GM19025 (cell line): Measurements from ENCODE around the gene MEGF9.

Experiments
- ATAC-seq: cut with Tn5 transposase; IDR thresholded peaks from one replicate; pipeline ENCODE4 v1.9.1; 2021; ENCODE audit warnings: mild to moderate bottlenecking, low read depth, moderate library complexity; ENCODE audit not compliant: unreplicated experiment

The MEGF9 gene

GRCh38 chr9:120734607-120735410 is 20.5 kb upstream of the MEGF9 start:
- no peak for ATAC-seq

- no peak for ATAC-seq
Observed at GRCh38 chr9:120733190-120733589, 18.9 kb upstream of the MEGF9 start.

DNA sequence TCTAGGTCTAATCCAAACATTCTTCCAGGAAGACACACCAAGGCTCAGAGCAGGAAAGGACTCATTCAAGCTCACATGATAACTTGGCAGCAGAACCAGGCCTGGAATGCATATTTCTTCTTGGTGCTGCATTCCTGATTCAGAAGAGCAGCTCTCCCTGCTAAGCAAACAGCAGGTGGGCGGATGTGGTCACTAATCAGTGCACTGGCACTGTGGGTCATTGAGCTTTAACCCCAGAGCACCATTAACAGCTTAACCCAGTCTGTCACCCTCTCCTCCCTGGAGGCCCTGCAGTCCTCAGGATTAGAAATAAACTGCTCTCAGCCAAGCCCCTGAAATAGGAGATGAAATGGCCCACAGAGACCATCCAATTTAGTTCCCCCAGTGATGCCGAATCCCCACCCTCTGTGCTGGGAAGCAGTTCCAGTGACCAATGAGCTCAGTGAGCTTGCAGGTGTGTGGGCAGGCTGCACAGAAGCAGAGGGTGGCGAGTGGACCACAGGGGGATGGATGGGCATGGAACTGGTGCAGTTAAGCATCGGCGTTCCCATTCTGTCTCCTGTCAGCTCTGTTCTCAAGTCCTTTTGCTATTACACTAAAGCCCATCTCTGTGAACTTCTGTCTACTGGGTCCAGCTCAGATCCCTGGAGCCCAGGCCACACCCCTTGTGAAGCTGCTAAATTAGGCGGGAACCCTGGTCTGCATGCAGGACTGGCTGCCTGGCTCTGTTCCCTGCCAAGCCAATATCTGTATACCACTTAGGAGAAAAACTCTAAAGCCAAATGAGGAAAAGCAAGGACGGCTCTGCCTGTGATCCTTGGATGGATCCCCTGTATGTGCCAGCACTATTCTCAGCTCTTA is 16.6 kb upstream of the MEGF9 start:
- ATAC-seq: no peak

DNA sequence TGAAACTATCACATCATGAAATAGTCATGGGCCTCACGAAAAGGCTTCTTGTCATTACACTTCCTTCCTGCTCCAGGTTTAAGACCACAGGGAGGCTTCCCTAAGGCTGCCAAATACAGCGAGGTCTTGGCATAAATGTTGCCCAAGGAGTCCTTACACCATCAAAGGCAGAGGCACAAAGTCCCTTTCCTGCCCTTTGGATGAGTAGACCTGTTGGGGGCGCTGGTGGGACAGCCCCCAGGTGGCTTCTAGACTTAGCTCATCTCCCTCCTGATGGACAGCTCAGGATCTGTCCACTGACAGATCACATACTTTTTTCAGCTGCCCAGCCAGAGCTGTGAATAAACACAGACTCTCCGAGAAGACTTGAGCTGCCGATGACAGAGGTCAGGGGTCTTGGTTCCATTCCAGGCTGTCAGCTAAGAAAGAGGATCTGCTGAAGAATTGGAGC is 15.5 kb upstream of the MEGF9 start:
- ATAC-seq: no peak

DNA sequence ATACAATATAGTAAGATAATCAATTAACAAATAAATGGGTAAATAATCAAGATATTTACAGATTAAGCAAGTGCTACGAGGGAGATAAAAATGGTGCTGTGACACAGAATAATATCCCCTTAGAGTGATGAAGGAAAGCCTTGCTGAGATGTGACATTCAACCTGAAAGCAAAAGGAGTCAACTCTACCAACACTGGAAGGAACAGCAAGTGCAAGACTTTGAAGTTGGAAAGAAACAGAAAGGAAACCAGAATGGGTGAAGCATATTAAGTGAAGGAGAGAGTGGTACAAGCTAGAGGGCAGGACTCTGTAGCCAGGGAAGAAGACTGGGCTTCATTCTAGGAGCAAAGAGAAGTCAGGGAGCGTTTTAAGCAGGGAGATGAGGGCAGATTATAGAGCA is 12.2 kb upstream of the MEGF9 start:
- peak; percentile 43 for ATAC-seq

- no peak for ATAC-seq
Observed at GRCh38 chr9:120725907-120726306, 11.6 kb upstream of the MEGF9 start.

GRCh38 chr9:120724757-120725400 is 10.6 kb upstream of the MEGF9 start:
- ATAC-seq: no peak

GRCh38 chr9:120723565-120723964 is 9.3 kb upstream of the MEGF9 start:
- ATAC-seq: no peak

DNA sequence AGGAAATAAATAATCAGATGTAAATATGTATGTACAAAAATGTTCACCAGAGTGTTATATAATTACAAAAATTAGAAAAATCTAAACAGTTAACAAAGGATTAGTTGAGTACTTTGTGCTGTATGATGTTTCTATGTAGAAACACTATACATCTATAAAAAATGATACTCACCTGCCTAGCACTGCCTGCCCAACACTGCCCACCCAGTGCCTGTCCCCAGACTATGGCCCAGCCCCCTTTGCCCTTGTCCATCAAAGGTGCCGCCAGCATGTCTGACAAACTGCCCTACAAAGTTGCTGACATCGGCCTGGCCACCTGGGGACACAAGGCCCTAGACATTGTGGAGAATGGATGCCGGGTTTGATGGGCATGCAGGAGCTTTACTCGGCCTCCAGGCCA is 6.1 kb upstream of the MEGF9 start:
- ATAC-seq: no peak

GRCh38 chr9:120718316-120718715 is 4.0 kb upstream of the MEGF9 start:
- ATAC-seq: no peak

- ATAC-seq: no peak
Observed at GRCh38 chr9:120717176-120717575, 2.9 kb upstream of the MEGF9 start.

DNA sequence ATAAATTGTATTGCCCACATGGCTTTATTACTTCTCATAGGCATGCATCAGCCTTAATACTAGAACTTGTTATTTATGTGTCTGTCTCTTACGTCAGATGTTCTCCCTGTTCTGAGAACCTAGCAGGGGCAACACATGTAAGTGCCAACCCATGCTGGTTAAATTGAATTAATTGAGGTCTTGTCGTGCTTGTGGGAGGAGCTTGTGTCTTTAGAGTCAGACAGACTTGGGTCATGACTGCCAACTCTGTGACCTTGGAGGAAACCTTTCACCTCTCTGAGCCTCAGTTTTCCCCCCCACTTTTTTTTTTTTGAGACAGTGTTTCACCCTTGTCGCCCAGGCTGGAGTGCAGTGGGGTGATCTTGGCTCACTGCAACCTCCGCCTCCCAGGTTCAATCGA is 2.2 kb upstream of the MEGF9 start:
- no peak for ATAC-seq

- ATAC-seq: no peak
Observed at GRCh38 chr9:120715389-120715924, 1.2 kb upstream of the MEGF9 start.

DNA sequence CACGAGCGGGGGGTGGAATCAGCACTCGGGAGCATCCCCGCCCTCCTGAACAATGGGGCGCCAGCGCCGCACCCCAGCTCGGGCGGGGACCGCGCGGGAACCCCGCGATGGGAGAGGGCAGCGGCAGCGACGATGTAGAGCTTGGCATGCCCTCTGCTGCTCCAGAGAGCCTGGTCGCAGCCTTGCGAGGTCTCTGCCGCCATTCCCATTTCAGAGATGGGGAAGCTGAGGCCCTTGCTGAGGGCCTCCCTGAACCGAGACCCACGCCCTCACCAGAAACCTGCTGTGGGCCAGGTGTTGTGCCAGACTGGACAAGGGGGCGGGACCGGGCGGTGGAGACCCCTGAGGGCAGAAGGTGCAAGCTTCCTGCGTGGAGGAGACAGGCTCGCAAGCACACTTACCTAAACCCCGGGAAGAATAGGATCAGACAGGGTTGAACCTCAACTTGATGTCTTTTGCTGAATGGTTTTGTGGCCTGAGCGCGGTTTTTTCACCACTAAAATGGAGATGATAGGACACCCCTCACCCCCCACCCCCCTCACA is 647 bp upstream of the MEGF9 start:
- peak; percentile 30 for ATAC-seq

DNA sequence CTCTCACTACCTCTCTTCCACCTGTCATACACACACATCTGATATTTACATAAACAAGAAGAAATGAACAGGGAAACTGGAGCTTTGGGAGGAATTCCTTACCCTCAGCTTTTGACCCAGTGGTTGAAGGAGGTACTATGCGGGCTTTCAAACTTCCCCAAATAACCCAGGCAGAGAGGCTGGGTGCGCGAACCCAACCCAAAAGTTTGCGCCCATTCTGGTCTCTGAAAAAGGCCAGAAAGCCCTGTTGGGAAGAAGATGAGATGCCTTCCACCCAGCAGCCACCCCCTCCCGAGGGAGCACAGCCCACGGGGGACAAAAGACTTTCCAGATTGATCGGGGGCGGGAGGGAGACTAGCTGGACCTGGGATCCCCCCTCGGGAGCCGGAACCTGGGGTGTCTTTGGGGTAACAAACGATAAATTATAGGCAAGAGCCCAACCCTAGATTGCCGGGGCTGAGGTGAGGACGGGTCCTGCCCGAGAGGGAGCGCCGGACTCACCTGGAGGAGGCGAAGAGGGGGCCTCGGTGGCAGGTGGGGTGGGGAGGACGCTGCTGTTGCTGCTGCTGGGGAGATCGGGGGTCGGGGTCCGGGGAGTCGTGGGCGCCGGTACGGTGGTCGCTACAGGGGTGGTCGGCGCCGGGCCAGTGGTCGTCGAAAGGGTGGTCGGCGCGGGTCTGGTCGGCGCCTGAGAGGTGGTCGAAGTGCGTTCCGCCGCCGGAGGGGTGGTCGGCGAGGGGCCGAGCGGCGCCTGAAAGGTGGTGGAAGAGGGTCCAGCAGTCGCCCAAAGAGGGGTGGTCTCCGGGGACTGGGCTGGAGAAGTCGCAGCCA is 798 bp downstream of the MEGF9 start:
- ATAC-seq: no peak

DNA sequence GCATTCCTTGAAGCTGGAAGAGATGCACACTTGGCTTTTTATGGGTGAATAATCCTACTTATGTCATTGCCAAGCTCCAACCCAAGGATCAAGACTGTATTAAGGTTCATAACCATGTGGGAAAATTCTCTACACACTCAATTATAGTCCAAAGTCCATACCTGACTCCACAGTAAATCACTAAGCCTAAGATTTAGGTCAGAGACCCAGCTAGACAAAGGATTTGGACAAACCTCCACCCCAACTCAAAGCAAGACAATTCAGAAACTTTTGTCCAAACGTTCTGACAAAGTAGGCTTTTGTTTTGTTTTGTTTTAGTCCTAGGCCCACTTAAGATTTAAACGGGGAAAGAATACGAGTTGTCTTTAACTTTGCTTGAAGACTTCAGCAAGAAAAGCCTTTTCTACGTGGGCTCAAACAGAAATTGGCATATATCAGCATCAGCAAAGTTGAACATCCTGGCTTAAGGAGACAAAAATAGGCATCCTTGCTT is 1.7 kb downstream of the MEGF9 start:
- no peak for ATAC-seq

DNA sequence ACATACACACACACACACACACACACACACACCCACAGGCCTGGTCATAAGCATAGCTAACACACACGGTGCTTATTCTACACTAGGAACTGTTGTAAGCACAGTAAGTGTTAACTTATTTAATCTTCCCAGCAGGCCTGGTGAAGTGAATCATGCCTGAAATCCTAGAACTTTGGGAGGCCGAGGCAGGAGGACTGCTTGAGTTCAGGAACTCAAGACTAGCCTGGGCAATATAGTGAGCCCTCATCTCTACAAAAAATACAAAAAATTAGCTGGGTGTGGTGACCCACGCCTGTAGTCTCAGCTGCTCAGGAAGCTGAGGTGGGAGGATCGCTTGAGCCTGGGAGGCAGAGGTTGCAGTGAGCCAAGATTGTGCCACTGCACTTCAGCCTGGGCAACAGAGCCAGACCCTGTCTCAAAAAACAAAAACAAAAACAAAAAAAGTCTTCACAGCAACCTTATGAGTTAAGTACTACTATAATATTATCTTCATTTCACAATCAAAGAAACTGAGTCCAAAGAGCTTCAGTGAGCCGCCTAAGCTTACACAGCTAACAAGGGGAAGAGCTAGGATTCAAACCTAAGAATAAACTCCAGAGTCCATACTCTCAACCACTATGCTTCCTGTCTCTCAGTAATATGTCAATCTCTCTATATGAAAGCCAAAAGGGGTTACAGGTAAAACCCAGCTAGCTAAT is 2.3 kb downstream of the MEGF9 start:
- no peak for ATAC-seq

GRCh38 chr9:120711354-120711753 is 2.9 kb downstream of the MEGF9 start:
- no peak for ATAC-seq
